HepG2 (cell line): Measurements from ENCODE around the gene SLC38A3. TPM values are rescaled to one million over a fixed set of nuclear protein-coding genes. Genes with fewer than 3 reads are reported as not detected.

Source experiments
- ATAC-seq: fragments of 200-7000 bp; cut with Tn5 transposase; 3 replicates; pipeline ENCODE4 v1.9.1; 2020; ENCODE audit warnings: mild to moderate bottlenecking, moderate library complexity
- BruUV-seq: library from RNA; stranded (reverse); fragments of 400-500 nt; replicated peaks from 2 replicates; lab custom pipeline; 2021; lab: Mats Ljungman, UMichigan
- CTCF ChIA-PET: fragments of 300-600 bp; formaldehyde crosslinking; extraction: SDS; loops from one replicate; lab custom pipeline; 2021; ENCODE audit warnings: low total read pairs, inconsistent platforms, low intra/inter-chr PET ratio; lab: Yijun Ruan, JAX
- POLR2A ChIA-PET: fragments of 350-600 bp; sonication (Branson Sonifier 250); formaldehyde crosslinking; loops from one replicate; lab custom pipeline; 2020; ENCODE audit warnings: antibody characterized with exemption, inconsistent platforms; lab: Yijun Ruan, JAX
- DNase-seq: peaks from one replicate; pipeline ENCODE4 v3.0.0-alpha.2; 2015; ENCODE audit warnings: low spot score
- FAIRE-seq: peaks from 3 replicates; lab custom pipeline; 2011; peaks lifted over from hg19 to GRCh38; lab: Jason Lieb, UNC
- H2AFZ ChIP-seq: one replicate; pipeline ENCODE4 v1.6.1; 2011; ENCODE audit warnings: low read length, inconsistent platforms
- H3K27ac ChIP-seq: fragments of 300-600 bp; 3 replicates; pipeline ENCODE4 v1.8.0; 2011; ENCODE audit warnings: mixed run types, mild to moderate bottlenecking, mixed read lengths, low read length, inconsistent platforms; ENCODE audit not compliant: insufficient read depth; ENCODE audit errors: extremely low read length
- H3K27me3 ChIP-seq, 2 experiments: fragments of 200-600 bp in 1 of 2; 2 replicates in 1 of 2; 3 replicates in 1 of 2; pipeline versions ENCODE4 v1.6.0 to v1.8.0; 2011; ENCODE audit warnings: low read length in 2 of 2, mild to moderate bottlenecking in 2 of 2, moderate library complexity in 2 of 2, inconsistent platforms in 1 of 2; ENCODE audit not compliant: insufficient read depth in 2 of 2, control insufficient read depth in 1 of 2
- H3K36me3 ChIP-seq, 2 experiments: fragments of 200-600 bp in 1 of 2; replicated peaks in 1 of 2; 2 replicates in 1 of 2; 3 replicates in 1 of 2; pipeline versions ENCODE4 v1.5.1 to v1.8.0; 2011; ENCODE audit warnings: low read length in 2 of 2, inconsistent platforms in 1 of 2; ENCODE audit not compliant: insufficient read depth in 2 of 2, control insufficient read depth in 1 of 2
- H3K4me1 ChIP-seq: 2 replicates; pipeline ENCODE4 v1.5.1; 2012; ENCODE audit warnings: low read length, inconsistent platforms; ENCODE audit not compliant: insufficient read depth
- H3K4me2 ChIP-seq: 2 replicates; pipeline ENCODE4 v1.6.0; 2011; ENCODE audit warnings: low read depth, low read length, inconsistent platforms
- H3K4me3 ChIP-seq, 3 experiments: fragments of 200-600 bp in 1 of 3; sonication (generic), shearing (Covaris generic) in 1 of 3; replicated peaks in 1 of 3; 2 replicates each; pipeline ENCODE4 v1.5.1; 2011 to 2016; ENCODE audit warnings: low read length in 3 of 3, inconsistent platforms in 2 of 3, low read depth in 2 of 3, mild to moderate bottlenecking in 2 of 3, control low read depth in 1 of 3, mixed read lengths in 1 of 3; ENCODE audit not compliant: insufficient read depth in 1 of 3
- H3K79me2 ChIP-seq: one replicate; pipeline ENCODE4 v1.6.1; 2011; ENCODE audit warnings: low read length, inconsistent platforms; ENCODE audit not compliant: insufficient read depth
- H3K9ac ChIP-seq: 2 replicates; pipeline ENCODE4 v1.6.0; 2011; ENCODE audit warnings: mild to moderate bottlenecking, low read depth, low read length, inconsistent platforms; ENCODE audit not compliant: insufficient read depth
- H3K9me3 ChIP-seq: 2 replicates; pipeline ENCODE4 v1.5.1; 2012; ENCODE audit warnings: mild to moderate bottlenecking, low read length
- H4K20me1 ChIP-seq: 2 replicates; pipeline ENCODE4 v1.6.0; 2011; ENCODE audit warnings: inconsistent platforms, mild to moderate bottlenecking, low read length, moderate library complexity; ENCODE audit not compliant: insufficient read depth
- FOXK2 ChIP-seq: fragments of 450-650 bp; IDR thresholded peaks from 2 replicates; pipeline ENCODE4 v1.6.1; 2016
- HMGXB3 ChIP-seq: sonication (generic); formaldehyde crosslinking; IDR thresholded peaks from 2 replicates; pipeline ENCODE4 v1.4.0; 2020; ENCODE audit warnings: missing genetic modification reagents, borderline replicate concordance
- LBX2 ChIP-seq: sonication (generic); formaldehyde crosslinking; IDR thresholded peaks from 2 replicates; pipeline ENCODE4 v1.5.0; 2020; ENCODE audit warnings: missing genetic modification reagents, mild to moderate bottlenecking, borderline replicate concordance
- MIXL1 ChIP-seq: IDR thresholded peaks from 2 replicates; pipeline ENCODE4 v1.6.1; 2016
- PAF1 ChIP-seq: IDR thresholded peaks from 2 replicates; pipeline ENCODE4 v1.6.1; 2016; ENCODE audit warnings: missing genetic modification reagents, missing compliant biosample characterization
- PAX8 ChIP-seq: sonication (generic); formaldehyde crosslinking; IDR thresholded peaks from 2 replicates; pipeline ENCODE4 v1.8.0; 2022; ENCODE audit warnings: mild to moderate bottlenecking, missing genetic modification reagents, borderline replicate concordance
- POGZ ChIP-seq: sonication (generic); formaldehyde crosslinking; IDR thresholded peaks from 2 replicates; pipeline ENCODE4 v1.4.0; 2020; ENCODE audit warnings: mild to moderate bottlenecking, missing genetic modification reagents
- RFX5 ChIP-seq: IDR thresholded peaks from 2 replicates; pipeline ENCODE4 v1.6.1; 2011; ENCODE audit warnings: low read depth, low read length, improper control_type of control experiment
- SRSF1 ChIP-seq: fragments of 200-400 bp; formaldehyde crosslinking; optimal IDR thresholded peaks from 2 replicates; pipeline ENCODE3; 2017; ENCODE audit warnings: mild to moderate bottlenecking, low read depth, low read length, moderate library complexity
- THYN1 ChIP-seq: sonication (generic); formaldehyde crosslinking; IDR thresholded peaks from 2 replicates; pipeline ENCODE4 v1.8.1; 2023; ENCODE audit warnings: low read depth, mild to moderate bottlenecking, moderate library complexity, missing genetic modification reagents, borderline replicate concordance
- WGBS: methylation state at CpG from one replicate; pipeline ENCODE4 v1.1.6; 2017; ENCODE audit warnings: low lambda C conversion rate; 5-methylcytosine and 5-hydroxymethylcytosine counted together
- in situ Hi-C: cut with HindIII; loops from 2 replicates; pipeline ENCODE4 v1.10.0; 2017; ENCODE audit warnings: low pct_unique_long_range_greater_than_20kb; ENCODE audit not compliant: extremely low pct_ligation_motif_present
- intact Hi-C: fragments of 100-400 bp; cut with micrococcal nuclease; formaldehyde crosslinking; loops from one replicate; pipeline ENCODE4 v1.10.0; 2022; ENCODE audit not compliant: unreplicated experiment
- polyA plus RNA-seq, 8 experiments: library from polyadenylated mRNA; depleted of rRNA in 3 of 8; stranded (reverse) in 7 of 8; unstranded in 1 of 8; fragments of >200 nt; fragmentation: Illumina TruSeq in 4 of 8; extraction: Trizol in 4 of 8; gene quantifications; 2 replicates each; pipeline versions ENCODE4 v1.2.1 to v1.2.3, GENCODE V29; 2011 to 2016; ENCODE audit warnings: low read depth in 4 of 8, missing spikeins in 1 of 8, mixed read lengths in 1 of 8; ENCODE audit not compliant: insufficient read depth in 1 of 8
- total RNA-seq, 5 experiments: library from RNA; depleted of rRNA; stranded (reverse); fragments of >200 nt; fragmentation: Illumina TruSeq; extraction: Trizol; gene quantifications; 2 replicates each; pipeline ENCODE4 v1.2.3, GENCODE V29; 2016; ENCODE audit warnings: low read depth in 1 of 5

SLC38A3 gene
- total and polyA plus RNA-seq, 2 of the 13 experiments (the other 11 are each of a cell fraction or from before 2014, with no cell fraction given), result 29.8 to 164 TPM

DNA sequence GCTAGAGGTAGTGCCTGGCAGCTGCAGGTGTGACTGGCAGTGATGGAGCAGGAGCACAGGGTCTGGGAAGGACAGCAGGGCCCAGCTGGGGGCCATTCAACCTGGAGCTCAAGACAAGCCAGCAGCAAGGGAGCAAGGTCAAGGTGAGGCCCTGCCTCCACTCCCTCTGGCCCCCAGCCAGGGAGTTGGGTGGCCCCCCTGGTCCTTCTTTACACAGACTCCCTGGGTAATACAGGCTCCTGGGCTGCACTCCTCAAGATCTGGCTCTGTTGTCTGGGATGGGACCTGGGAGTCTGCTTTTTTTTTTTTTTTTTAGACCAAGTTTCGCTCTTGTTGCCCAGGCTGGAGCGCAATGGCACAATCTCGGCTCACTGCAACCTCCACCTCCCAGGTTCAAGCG, 45.4 kb downstream of the SLC38A3 start:
- no peaks in the 10 kb centered on the region for H3K27me3 ChIP-seq
- no peak overlapping the region for H3K9ac ChIP-seq
- H3K4me3 ChIP-seq, result no peak overlapping the region
- no peak overlapping the region for H3K4me2 ChIP-seq
- no peaks in the 10 kb centered on the region for H3K9me3 ChIP-seq
- intact Hi-C loops (no loop called here), in situ Hi-C loops (no loop called here)
- ChIA-PET POLR2A (interaction anchor here (1.2 to 3.2 kb wide), 4 partner anchors 9 to 15 kb away, joined by 3 to 12 read pairs (median 5); partner anchors contain the start of gene GNAI2), CTCF (no interaction called here)
- H3K79me2 ChIP-seq, result peaks cover 20% of the 10 kb centered on the region
- TF ChIP-seq LBX2 (no peak), POGZ (CRISPR knock-in tag) (no peak), RFX5 (no peak), MIXL1 (CRISPR knock-in tag) (no peak), FOXK2 (no peak), THYN1 (no peak), PAF1 (no peak), PAX8 (no peak), SRSF1 (no peak), HMGXB3 (no peak)
- BruUV-seq, result no TSS peak
- ATAC-seq (no peak), DNase-seq (no peak), FAIRE-seq (no peak)
- peaks cover 23% of the 10 kb centered on the region for H3K4me1 ChIP-seq
- no peak overlapping the region for H3K27ac ChIP-seq
- peaks cover 4 to 18% of the 10 kb centered on the region in 2 experiments; a peak in 4 of 5 replicates for H3K36me3 ChIP-seq
- H4K20me1 ChIP-seq, result no peaks in the 10 kb centered on the region
- WGBS, result 95% methylated on average over 4 of the region's 4 CpGs
- no peak overlapping the region for H2AFZ ChIP-seq
